VCaP (cell line): ENCODE measurements around the gene L3MBTL4.

Experiments used
- H3K27ac ChIP-seq: fragments of 450-650 bp; 2 replicates; pipeline ENCODE4 v1.5.1; 2017
- TF ChIP-seq, protein P1 (sequence below): fragments of 450-650 bp; conservative IDR thresholded peaks from 2 replicates; pipeline ENCODE4 v1.5.1; 2017; ENCODE audit warnings: mild to moderate bottlenecking, moderate library complexity

The L3MBTL4 gene

DNA sequence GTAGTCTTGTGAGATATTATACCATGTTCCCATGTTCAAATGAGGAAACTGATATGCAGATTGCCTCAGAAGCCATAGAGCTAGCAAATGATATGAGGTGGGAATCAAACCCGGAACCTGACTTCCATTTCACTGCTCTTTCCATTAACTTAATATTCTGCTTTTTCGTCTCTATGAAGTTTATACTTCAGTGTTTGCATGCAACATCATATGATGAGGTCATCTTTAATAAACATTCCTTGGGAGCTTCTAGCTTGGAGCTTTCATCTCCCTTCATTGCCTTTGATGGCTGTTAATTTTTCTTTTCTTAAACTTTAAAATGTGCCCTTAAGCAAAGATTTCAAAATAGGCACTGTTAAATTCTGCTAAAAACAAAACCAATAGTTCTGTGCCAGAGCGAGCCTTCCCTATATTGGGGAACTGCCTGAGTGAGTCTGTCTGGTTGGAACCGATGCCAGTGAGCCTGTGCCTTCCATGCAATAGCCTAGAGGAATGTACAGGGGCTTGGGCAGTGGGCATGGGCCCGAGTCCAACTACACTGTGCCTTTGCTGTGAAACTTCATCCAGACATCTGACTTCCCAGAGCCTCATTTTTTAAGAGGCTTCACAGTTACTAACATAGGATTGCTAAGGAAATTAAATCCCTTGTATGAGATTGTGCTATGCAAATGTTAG is 428.3 kb downstream of the L3MBTL4 start:
- H3K27ac ChIP-seq, result no peak overlapping the region
- TF ChIP-seq, protein P1, sequence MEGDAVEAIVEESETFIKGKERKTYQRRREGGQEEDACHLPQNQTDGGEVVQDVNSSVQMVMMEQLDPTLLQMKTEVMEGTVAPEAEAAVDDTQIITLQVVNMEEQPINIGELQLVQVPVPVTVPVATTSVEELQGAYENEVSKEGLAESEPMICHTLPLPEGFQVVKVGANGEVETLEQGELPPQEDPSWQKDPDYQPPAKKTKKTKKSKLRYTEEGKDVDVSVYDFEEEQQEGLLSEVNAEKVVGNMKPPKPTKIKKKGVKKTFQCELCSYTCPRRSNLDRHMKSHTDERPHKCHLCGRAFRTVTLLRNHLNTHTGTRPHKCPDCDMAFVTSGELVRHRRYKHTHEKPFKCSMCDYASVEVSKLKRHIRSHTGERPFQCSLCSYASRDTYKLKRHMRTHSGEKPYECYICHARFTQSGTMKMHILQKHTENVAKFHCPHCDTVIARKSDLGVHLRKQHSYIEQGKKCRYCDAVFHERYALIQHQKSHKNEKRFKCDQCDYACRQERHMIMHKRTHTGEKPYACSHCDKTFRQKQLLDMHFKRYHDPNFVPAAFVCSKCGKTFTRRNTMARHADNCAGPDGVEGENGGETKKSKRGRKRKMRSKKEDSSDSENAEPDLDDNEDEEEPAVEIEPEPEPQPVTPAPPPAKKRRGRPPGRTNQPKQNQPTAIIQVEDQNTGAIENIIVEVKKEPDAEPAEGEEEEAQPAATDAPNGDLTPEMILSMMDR, result no peak

DNA sequence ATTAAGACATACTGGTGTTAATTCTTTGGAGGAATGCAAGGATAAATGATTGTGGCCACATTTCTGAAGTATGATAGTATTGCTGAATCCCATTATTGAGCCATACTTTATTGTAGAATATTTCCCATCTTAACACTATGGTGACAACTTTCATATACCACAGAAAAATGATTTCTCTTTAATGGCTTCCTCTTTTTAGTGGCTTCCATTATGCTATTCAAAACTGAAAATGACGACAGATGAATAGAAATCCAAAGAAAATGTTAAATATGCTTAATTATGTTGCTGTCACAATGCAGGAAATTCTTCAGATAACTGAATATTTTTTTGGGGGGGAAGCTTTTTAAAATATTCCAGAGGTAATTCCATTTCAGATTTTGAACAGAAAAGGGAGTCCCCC is 430.5 kb downstream of the L3MBTL4 start:
- TF ChIP-seq, protein P1, result no peak
- no peak overlapping the region for H3K27ac ChIP-seq

DNA sequence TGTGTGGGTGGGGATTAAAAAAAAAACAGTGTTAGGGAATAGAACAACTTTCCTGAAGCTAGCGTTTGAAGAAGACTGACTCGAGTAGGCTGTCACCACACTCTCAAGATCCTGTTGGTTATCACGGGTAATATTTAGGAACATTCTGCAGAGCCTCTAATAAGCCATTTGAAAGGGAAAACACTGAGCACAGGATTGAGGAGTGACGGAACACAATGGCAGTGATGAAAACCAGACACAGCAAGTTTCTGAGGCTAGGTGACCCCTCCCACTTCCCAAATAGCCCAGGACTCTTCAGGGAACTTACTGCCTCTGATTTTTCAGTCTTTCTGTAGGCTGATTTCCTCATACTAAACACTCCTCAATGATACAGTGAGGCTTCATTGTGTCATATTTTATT is 431.2 kb downstream of the L3MBTL4 start:
- H3K27ac ChIP-seq, result no peak overlapping the region
- TF ChIP-seq, protein P1, result no peak

DNA sequence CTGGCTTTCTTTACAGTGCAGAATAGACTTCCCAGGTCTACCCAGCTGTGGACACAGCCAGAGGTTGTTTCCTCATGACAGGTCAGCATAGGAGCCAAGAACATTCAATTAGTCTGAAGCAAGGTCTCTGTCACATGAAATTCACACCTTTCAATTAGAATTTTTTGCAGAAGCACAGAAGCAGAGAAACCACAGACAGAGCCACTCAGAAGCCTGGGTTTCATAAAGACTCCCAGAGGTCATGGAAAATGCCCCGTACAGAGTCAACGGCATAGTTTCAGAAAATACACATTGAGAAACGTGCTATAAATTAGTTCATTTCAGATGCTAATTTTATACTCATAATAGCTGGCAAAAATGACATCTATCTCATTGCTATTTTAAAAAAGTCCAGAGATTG is 432.4 kb downstream of the L3MBTL4 start:
- TF ChIP-seq, protein P1, result no peak

DNA sequence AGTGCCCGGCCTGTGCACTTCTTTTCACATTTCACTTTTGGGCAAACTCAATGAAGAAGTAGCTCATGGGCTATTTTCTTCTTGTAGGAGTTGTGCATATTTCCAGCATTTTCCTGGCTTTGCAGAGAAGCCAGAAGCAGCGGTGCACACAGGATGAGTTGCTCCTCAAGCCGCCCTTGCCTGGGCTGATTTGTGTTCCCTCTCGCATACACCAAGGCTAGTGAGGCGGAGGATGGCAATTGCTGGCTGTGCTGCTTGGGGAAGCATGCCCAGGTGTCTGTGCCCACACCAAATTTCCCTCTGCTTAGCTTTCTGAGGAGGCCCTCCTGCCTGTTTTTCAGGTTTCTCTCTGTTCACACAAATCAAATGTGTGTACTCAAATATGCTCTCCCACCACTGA is 434.0 kb downstream of the L3MBTL4 start:
- TF ChIP-seq, protein P1, result no peak
- no peak overlapping the region for H3K27ac ChIP-seq

More for the DNA sequence above, 432.4 kb downstream of the L3MBTL4 start:
- H3K27ac ChIP-seq, result no peak overlapping the region

DNA sequence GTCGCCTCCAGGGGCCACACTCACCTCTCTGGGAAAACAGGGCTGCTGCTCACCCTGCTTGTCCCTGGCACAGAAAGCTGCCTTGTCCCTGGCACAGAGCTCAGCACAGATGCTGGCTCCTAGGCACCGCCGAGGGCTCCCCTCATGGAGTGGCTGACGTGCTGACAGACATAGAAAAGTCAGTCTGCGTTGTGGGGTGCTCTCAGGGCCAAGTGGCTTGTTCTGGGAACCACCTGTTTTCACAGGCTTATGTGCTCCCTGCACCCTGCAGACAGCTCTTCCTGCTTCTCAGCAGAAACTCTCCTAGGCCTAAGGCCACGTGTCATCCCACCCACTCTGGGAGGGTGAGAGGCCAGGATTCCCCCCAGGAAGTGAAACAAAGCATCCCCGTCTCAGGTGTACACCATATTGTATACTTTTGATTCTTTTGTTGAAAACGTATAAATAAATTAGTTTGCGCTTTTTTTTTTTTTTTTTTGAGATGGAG is 434.7 kb downstream of the L3MBTL4 start:
- TF ChIP-seq, protein P1, result no peak
- no peak overlapping the region for H3K27ac ChIP-seq

DNA sequence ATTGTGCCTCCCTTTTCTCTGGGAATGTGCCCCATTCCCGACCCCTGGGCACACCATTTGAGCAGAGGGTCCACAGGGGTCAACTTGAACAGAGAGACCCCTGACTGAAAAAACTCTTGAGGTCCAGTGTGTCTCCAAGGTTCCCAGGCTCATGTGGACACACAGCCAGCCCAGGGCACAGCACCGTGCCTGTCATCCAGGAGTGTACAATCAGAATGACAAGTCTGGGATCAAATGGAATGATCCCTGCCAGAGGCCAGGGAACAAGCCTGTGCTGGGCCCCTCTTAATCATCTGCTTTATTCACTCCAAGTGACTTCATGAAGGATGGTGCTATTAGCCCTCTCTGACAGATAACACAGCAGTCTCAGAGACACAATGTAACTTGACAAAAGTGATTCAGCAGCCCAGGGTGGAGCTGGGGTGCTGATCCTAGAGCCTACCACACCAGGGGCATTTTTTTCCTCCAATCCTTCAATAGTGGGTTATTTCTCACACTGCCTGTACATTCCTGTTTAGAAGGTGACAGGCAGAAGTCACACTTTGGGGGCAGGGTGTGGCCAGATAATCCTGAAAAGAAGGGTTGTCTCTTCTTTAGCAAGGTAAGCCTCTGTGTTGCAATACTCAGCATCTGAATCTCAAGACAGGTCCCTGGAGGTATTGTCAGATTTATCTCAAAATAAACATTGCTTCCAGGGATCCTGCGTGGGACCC is 435.4 kb downstream of the L3MBTL4 start:
- TF ChIP-seq, protein P1, result no peak
- no peak overlapping the region for H3K27ac ChIP-seq
